Activated naive CD4-positive, alpha-beta T cell treated with anti-CD3 and anti-CD28 coated beads, Interleukin-2, amount 50 U/mL, for 24 hours (primary cell): ENCODE data around the gene KCNK5.

Experiments used
- H3K27ac Mint-ChIP-seq: one replicate; pipeline ENCODE4 v1.8.0; 2021; ENCODE audit warnings: mild to moderate bottlenecking, mixed read lengths
- H3K27me3 Mint-ChIP-seq: one replicate; pipeline ENCODE4 v1.8.0; 2021; ENCODE audit warnings: mixed read lengths
- H3K36me3 Mint-ChIP-seq: one replicate; pipeline ENCODE4 v1.8.0; 2021; ENCODE audit warnings: mixed read lengths
- H3K4me1 Mint-ChIP-seq: one replicate; pipeline ENCODE4 v1.8.0; 2021; ENCODE audit warnings: mixed read lengths
- H3K4me3 Mint-ChIP-seq: one replicate; pipeline ENCODE4 v1.8.0; 2021; ENCODE audit warnings: mild to moderate bottlenecking, mixed read lengths
- H3K9me3 Mint-ChIP-seq: one replicate; pipeline ENCODE4 v1.8.0; 2021; ENCODE audit warnings: mixed read lengths

KCNK5 gene

DNA sequence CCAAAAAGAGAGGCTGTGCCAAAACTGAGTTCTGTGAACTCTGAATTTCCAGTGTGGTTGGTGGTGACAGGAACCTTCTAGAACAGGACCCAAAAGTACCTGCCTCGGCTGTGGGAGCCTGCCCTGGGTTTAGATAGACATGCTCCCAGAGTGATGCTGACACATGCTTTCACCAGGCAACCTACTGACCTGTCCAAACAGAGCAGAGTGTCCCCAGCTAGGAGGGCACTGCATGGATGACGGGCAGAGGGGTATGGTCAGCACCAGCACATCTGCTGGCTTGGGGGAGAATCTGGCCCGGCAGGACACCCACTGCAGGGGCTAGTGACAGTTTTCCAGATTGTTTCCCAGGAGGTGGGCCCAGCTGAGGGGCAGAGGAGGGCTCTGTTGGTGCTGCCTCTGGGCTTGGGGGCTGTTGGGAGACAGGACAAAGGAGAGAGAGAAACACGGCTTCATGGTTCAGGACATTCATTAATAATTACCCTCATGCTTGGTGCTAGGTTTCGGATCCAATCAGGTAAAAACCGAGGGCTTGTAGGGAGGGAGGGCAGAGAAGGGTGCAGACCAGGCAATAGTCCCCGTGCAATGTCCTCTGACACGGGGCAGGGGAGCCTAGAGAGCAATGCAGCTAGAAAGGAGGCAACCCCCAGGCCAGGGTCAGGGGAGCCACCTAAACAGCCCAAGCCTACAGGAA, 15.0 kb downstream of the KCNK5 start:
- H3K27me3 Mint-ChIP-seq, result no peaks in the 10 kb centered on the region
- H3K9me3 Mint-ChIP-seq, result no peaks in the 10 kb centered on the region
- peaks cover 3% of the 10 kb centered on the region for H3K4me1 Mint-ChIP-seq
- peaks cover 3% of the 10 kb centered on the region for H3K36me3 Mint-ChIP-seq
- H3K27ac Mint-ChIP-seq, result no peak overlapping the region
- H3K4me3 Mint-ChIP-seq, result no peak overlapping the region

DNA sequence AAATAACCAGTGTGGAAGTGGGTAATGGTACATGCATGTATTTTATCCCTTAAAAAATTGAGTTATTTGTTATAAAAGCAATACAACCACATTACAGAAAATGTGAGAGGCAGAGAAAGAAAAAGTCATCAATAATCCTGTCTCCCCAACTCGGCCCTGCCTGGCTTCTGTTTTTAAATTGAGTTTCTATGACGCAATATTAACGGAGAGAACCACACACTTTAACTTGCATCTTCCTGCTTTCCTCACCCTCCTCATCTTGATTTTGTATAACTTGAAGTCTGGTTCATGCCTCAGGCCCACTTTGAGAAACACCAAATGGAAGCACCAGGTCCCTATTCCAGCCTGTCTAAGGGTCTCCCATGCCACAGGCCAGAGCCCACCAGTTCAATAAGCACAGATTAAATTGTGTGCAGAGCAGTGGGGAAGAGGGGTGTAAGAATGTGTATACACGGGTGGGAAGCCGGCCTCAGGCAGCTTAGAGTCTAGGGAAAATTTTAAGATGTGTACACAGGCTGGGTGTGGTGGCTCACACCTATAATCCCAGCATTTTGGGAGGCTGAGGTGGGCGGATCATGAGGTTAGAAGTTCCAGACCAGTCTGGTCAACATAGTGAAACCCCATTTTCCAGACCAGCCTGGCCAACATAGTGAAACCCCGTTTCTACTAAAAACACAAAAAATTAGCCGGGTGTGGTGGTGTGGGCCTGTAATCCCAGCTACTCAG, 15.9 kb downstream of the KCNK5 start:
- no peak overlapping the region for H3K27ac Mint-ChIP-seq
- no peaks in the 10 kb centered on the region for H3K27me3 Mint-ChIP-seq
- H3K4me3 Mint-ChIP-seq, result no peak overlapping the region
- H3K9me3 Mint-ChIP-seq, result no peaks in the 10 kb centered on the region
- peaks cover 3% of the 10 kb centered on the region for H3K36me3 Mint-ChIP-seq
- no peaks in the 10 kb centered on the region for H3K4me1 Mint-ChIP-seq

DNA sequence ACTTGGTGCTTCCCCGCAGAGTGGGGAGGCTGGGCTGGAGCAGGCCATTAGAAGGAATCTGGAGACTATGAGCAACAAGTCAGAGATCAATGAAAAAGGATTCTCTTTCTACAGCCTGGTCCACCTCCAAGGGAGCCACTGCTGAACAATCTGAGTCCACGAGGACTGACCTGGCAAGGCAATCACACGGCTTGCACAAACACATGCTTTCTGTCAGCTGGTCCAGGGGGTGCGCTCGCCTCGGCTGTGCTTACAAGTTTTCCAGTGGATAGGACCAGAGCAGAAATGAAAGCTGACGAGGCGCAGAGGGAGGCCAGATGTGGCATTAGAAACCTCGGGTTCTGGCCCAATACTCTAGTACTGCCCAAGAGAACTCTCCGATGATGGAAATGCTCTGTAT, 18.1 kb downstream of the KCNK5 start:
- H3K4me1 Mint-ChIP-seq, result no peaks in the 10 kb centered on the region
- H3K4me3 Mint-ChIP-seq, result no peak overlapping the region
- H3K36me3 Mint-ChIP-seq, result peaks cover 3% of the 10 kb centered on the region
- no peak overlapping the region for H3K27ac Mint-ChIP-seq
- no peaks in the 10 kb centered on the region for H3K9me3 Mint-ChIP-seq
- no peaks in the 10 kb centered on the region for H3K27me3 Mint-ChIP-seq

DNA sequence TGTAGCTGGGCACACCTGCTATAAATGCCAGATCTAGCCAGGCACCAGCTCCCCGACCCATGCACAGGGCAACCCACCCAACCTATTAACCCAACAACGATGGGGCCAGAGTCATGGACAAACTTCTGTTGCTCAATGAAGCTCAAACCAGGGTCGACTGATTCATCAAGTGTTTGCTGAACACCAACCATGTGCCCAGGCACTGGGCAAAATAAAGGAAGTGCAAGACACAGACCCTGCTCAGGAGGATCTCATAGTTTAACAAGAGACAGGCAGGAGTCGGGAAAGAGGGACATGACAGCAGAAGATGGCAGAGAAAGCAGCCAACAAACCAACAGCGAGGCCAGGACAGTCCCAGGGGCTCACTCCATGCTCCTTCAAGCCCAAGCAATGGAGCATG, 18.8 kb downstream of the KCNK5 start:
- Mint-ChIP-seq H3K4me3 (no peak overlapping the region), H3K9me3 (no peaks in the 10 kb centered on the region), H3K36me3 (peaks cover 3% of the 10 kb centered on the region), H3K27ac (no peak overlapping the region), H3K27me3 (no peaks in the 10 kb centered on the region), H3K4me1 (no peaks in the 10 kb centered on the region)

DNA sequence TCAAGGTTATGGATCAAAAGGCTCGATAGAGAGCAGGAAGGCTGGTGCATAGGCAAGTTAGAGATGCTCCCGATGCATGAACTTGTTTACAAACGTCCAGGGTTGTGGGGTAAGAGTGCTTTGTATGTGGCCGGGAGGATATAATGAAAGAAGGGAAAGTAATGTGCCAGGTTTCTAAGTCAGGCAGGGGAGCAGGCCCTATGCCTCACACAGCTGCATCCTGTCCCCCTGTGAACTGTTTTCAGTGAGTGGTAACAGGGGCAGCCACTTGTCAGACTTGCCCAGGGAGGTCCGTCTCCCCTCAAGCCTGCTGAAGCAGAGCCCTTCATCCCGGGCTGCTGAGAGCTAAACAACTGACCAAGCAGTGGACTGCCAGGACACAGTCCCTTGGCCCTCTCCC, 19.4 kb downstream of the KCNK5 start:
- Mint-ChIP-seq H3K4me3 (no peak overlapping the region), H3K9me3 (no peaks in the 10 kb centered on the region), H3K27me3 (no peaks in the 10 kb centered on the region), H3K27ac (no peak overlapping the region), H3K36me3 (peaks cover 3% of the 10 kb centered on the region), H3K4me1 (no peaks in the 10 kb centered on the region)

DNA sequence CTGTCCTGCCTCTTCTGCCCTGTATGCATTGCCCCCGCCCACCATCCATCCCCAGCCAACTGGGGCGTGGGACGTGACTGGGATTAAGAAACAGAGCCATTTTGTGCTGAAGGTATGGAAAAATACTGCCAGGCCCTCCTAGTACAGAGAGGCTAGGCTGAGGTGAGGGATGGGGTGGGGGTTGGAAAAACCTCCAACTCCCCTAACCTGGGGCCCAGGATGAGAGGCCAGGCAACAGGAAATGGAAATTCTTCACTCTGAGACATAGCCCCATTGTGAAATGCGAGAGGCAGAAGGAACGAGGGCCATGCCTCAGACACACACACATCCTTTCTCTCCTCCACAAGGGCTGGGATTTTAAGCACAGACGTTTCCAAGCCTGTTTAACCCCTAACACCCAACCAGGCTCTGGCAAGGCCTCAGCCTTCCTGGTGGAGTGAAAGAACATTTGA, 19.9 kb downstream of the KCNK5 start:
- no peaks in the 10 kb centered on the region for H3K9me3 Mint-ChIP-seq
- H3K36me3 Mint-ChIP-seq, result peaks cover 3% of the 10 kb centered on the region
- H3K4me1 Mint-ChIP-seq, result no peaks in the 10 kb centered on the region
- H3K27me3 Mint-ChIP-seq, result no peaks in the 10 kb centered on the region
- H3K4me3 Mint-ChIP-seq, result no peak overlapping the region
- no peak overlapping the region for H3K27ac Mint-ChIP-seq

DNA sequence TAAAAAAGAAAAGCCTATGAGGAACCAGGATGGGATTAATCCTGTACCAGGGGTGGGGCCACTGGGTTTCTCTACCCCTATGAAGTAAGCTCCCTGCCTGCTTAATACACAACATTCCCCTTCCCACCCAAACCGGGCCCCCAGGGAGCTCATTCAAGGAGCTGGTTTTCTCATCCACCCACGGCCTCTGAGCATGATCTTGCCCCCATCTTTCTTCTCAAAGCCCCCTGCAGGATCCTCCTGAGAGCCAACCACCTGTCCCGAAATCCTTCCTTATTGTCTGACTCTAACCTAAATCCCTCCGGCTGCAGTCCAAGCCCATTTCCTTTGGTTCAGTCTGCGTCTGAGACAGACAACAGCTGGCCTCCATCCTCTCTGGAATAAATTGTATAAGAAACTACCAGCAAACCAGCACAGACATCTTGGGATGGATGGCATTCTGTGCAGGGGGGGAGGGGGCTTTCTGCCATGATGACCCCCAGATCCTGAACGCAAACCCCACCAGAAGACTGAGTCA, 21.0 kb downstream of the KCNK5 start:
- Mint-ChIP-seq H3K27me3 (no peaks in the 10 kb centered on the region), H3K36me3 (peaks cover 1% of the 10 kb centered on the region), H3K9me3 (no peaks in the 10 kb centered on the region), H3K27ac (no peak overlapping the region), H3K4me1 (no peaks in the 10 kb centered on the region), H3K4me3 (no peak overlapping the region)

DNA sequence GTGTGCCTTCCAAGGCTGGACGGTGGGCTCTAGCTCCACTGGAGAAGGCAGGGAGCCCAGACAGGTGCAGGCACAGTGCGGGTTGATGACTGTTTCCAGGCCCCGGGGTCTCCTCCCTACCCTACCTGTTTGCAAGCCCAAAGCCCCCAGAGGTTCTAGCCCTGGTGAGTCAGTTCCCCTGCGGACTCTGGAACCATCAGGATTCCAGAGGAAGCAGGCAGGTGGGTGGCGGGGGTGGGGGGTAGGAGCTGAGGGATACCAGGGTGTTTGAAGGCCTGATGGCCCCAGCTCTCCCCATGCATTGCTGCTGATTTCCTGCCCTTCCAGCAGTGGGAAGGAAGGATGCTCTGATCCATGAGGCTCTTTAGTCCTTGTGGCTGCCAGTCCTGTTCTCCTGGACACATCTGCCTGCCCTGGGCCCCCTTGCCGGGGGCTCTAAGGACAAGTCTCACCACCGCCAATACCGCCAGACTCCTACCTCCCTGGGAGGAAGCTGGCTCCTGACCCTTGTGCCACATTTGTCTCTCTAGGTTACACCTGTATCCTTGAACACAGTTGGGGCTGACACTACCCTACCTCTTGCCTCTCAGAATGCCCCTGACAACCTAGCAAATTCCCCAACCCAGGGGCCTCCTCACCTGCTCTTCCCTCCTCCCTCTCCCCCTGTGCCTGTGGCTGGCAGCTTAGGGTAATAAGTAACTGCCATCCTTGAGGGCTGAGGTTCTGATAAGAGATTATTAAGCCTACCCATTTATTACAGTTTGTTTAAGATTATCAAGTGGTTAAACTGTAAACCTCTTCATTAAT, 21.7 kb downstream of the KCNK5 start:
- Mint-ChIP-seq H3K9me3 (no peaks in the 10 kb centered on the region), H3K36me3 (no peaks in the 10 kb centered on the region), H3K4me3 (no peak overlapping the region), H3K27me3 (no peaks in the 10 kb centered on the region), H3K4me1 (no peaks in the 10 kb centered on the region), H3K27ac (no peak overlapping the region)

DNA sequence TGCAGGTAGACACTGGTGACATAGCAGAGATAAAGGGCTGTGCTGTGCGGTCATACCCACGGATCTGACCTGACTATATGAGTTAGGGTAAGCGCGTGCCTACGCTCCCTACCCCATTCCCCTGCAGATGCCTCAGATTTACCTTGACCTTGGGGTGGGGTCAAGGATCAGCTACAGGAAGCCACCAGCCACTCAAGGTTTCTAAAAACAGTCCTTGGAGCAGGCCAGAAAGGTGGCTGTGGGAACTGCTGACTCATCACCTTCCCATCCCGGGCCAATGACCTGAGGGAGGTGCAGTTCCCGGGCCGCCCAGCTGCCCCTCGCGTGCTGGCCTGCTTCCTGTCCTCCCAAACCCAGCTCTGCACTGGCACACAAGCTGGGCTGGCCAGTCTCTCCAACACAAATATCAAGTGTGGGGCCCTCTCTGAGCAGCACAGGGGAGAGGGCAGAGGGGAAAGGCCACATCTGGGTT, 23.0 kb downstream of the KCNK5 start:
- Mint-ChIP-seq H3K36me3 (no peaks in the 10 kb centered on the region), H3K27me3 (no peaks in the 10 kb centered on the region), H3K4me3 (no peak overlapping the region), H3K4me1 (no peaks in the 10 kb centered on the region), H3K27ac (no peak overlapping the region), H3K9me3 (no peaks in the 10 kb centered on the region)

DNA sequence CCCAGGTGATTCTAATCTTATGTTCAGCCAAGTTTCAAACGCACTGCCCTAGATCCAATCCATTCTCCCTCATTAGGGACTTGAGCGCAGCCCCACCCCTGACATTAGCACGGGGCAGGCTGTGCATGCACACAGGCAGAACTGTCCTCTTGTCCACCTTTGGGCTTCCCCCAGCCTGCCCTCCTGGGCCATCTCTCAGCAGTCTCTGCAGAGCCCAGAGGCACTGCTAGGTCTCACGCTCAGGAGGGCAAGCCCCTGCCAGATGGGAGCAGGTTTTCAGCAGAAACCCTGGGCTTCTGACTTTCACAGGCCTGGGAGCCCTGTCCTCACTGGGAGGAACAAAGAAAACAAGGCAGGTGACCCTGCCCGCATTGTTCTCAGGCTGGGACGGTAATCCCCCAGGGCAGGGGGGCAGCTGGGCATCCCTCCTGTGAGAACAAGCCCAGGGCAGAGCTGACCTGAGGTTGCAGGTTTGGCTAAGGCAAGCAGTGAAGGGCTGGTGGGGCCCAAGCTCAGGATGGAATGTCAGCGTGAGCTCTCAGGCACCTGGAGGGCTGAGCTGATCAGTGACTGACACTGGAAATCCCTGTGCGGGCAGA, 24.5 kb downstream of the KCNK5 start:
- H3K4me3 Mint-ChIP-seq, result no peak overlapping the region
- no peaks in the 10 kb centered on the region for H3K9me3 Mint-ChIP-seq
- H3K27ac Mint-ChIP-seq, result no peak overlapping the region
- no peaks in the 10 kb centered on the region for H3K27me3 Mint-ChIP-seq
- no peaks in the 10 kb centered on the region for H3K36me3 Mint-ChIP-seq
- H3K4me1 Mint-ChIP-seq, result no peaks in the 10 kb centered on the region

DNA sequence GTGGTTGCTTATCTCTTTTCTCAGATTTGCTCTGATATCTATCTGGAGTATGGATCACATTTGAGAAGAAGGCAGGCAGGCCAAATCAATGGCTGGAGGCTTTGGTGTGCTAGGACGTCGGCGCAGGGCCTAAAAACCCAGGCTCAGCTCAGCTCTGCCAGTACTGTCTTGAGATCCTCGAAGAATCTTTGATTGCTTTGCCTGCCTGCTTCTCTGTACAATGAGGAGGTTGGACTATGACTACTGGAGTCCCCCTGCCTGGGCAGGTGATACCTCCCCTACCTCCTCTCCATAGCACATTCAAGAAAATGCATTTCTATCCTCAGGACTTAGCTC, 25.1 kb downstream of the KCNK5 start:
- H3K4me3 Mint-ChIP-seq, result no peak overlapping the region
- H3K27ac Mint-ChIP-seq, result no peak overlapping the region
- no peaks in the 10 kb centered on the region for H3K4me1 Mint-ChIP-seq
- H3K36me3 Mint-ChIP-seq, result no peaks in the 10 kb centered on the region
- no peaks in the 10 kb centered on the region for H3K27me3 Mint-ChIP-seq
- no peaks in the 10 kb centered on the region for H3K9me3 Mint-ChIP-seq

DNA sequence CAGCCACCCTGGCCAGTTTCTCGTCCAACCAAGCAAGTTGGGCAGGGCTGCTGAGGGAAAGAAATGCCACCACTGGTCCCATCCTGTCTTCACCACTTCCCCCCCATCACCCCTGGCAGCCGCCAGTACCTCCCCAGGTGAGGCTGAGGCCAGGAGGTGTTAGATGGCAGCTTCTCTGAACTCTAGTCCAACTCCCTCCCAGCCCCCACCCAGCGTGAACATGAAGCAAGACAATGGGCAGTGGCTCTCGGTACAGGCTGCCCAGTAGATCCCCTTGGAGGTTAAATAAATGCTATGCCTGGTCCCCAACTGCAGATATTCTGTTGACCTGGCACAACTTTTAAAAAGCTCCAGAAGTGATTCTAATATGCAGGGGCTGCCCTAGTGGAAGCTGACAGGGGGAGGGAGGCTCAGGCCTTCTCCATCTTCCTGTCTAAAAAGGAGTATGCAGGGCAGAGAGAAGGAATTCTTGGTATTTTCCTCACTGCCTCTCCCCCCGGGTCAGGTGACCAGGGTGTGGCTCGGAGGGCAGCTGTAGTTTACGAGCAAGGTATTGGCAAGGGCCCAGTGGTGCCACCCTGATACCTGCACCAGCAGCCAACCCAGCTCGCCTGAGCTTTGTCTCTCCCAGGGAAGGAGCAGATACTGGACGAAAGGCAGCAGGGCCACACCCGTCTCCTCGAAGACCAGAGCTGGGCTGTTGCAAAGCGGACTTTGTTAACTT, 25.7 kb downstream of the KCNK5 start:
- Mint-ChIP-seq H3K27ac (no peak overlapping the region), H3K4me1 (no peaks in the 10 kb centered on the region), H3K36me3 (no peaks in the 10 kb centered on the region), H3K4me3 (no peak overlapping the region), H3K9me3 (no peaks in the 10 kb centered on the region), H3K27me3 (no peaks in the 10 kb centered on the region)

DNA sequence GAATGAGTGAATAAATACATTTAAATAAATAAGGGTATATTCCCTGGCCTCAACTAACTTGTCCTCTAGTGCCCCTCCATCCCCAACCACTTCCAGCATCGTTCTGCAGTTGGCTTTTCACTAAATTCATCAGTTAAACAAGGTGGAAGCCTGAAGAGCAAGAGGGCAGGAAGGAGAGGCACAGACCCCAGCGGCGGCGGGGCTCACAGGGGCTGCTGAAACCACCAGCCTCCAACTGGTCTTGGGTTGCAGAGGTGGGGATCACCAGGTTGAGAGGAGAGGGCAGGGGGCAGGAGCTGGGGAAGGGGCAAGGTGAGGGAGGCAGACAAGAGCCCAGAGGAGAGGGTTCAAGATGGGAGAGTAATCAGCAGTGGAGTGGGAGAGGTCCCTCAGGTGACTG, 27.1 kb downstream of the KCNK5 start:
- no peak overlapping the region for H3K27ac Mint-ChIP-seq
- H3K9me3 Mint-ChIP-seq, result no peaks in the 10 kb centered on the region
- no peaks in the 10 kb centered on the region for H3K27me3 Mint-ChIP-seq
- H3K36me3 Mint-ChIP-seq, result no peaks in the 10 kb centered on the region
- no peak overlapping the region for H3K4me3 Mint-ChIP-seq
- H3K4me1 Mint-ChIP-seq, result no peaks in the 10 kb centered on the region

DNA sequence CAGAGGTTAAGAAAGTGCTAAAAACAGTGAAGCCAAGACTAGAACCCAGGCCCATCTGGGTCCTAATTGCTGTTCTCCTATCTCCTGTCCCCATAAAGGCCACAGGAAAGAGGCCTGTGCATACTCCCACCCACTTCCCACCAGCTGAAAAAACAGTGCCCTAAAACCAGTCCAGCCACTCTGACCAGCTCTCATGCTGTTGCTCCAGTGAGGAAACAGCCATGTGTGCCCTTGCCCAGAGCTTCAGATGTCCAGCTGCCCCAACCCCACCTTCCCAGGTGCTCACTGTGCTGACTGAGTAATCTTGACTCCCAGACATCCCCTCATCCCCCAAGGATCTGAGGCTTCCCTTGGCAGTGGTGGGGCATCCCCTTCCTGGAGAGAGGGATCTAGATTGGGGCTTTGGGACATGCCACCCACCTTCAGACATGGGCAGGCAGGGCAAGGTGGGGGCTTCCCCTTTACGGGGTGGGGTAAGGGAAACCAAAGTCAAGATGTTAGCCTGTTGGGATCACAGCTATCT, 28.7 kb downstream of the KCNK5 start:
- Mint-ChIP-seq H3K27ac (no peak overlapping the region), H3K4me1 (no peaks in the 10 kb centered on the region), H3K27me3 (no peaks in the 10 kb centered on the region), H3K9me3 (no peaks in the 10 kb centered on the region), H3K4me3 (no peak overlapping the region), H3K36me3 (no peaks in the 10 kb centered on the region)

DNA sequence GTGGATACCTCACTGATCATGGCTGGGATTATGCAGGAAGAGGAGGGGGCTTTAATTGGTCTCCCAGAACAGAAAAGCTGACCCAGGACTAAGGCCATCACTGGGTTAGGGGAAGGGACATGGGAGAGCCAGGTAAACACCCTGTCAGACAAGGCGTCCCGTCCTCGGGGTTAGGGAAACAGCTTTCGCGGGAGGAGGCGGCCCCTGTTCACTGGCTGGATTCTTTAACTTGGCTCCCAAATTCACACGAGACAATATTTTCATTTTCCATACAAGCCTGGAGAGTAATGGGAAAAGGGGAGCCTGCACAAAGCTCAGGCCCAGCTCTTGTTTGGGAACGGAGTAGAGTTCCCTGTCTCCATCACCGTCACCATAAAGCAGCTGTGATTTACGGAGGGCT, 29.3 kb downstream of the KCNK5 start:
- H3K4me1 Mint-ChIP-seq, result no peaks in the 10 kb centered on the region
- H3K27me3 Mint-ChIP-seq, result no peaks in the 10 kb centered on the region
- H3K36me3 Mint-ChIP-seq, result peaks cover 1% of the 10 kb centered on the region
- no peak overlapping the region for H3K4me3 Mint-ChIP-seq
- H3K27ac Mint-ChIP-seq, result no peak overlapping the region
- H3K9me3 Mint-ChIP-seq, result no peaks in the 10 kb centered on the region
